Measurements from ENCODE around the gene PLD5. TPM values are rescaled to one million over a fixed set of nuclear protein-coding genes. Genes with fewer than 3 reads are reported as not detected.

Gene PLD5
- total RNA-seq, 1 experiment from 2014 or later: not detected

- no peak overlapping the region for H3K4me3 ChIP-seq (ENCODE audit: low read depth in 2 of 2, low read length in 2 of 2)
- no peaks in the 10 kb centered on the region for H3K36me3 ChIP-seq (ENCODE audit: control insufficient read depth, insufficient read depth, low read length)
- no peaks in the 10 kb centered on the region for H3K4me1 ChIP-seq (ENCODE audit: control insufficient read depth, insufficient read depth, low read length)
- no TSS peak for BruUV-seq (replicated peaks)
- no peak overlapping the region for H3K27ac ChIP-seq (ENCODE audit: low read length)
- DNase-seq (ENCODE audit: low read depth, low spot score): no peak
- no peaks in the 10 kb centered on the region for H3K9me3 ChIP-seq (ENCODE audit: control insufficient read depth, insufficient read depth, low read depth, low read length)
- TF ChIP-seq REST (IDR thresholded peaks at IDR 0.05; ENCODE audit: insufficient read depth in 1 of 2, low read depth in 2 of 2, low read length in 1 of 2): no peak
- TF ChIP-seq POLR2AphosphoS5 (IDR thresholded peaks at IDR 0.05; ENCODE audit: low read depth, low read length): no peak
- TF ChIP-seq SIN3A (IDR thresholded peaks at IDR 0.05; ENCODE audit: borderline replicate concordance, insufficient read depth, low read depth, low read length): no peak
- no peak for TF ChIP-seq TCF7L2 (IDR thresholded peaks at IDR 0.05; ENCODE audit: low read depth, low read length)
- TF ChIP-seq CTCF (IDR thresholded peaks at IDR 0.05): no peak
- ATAC-seq: no peak
- CTCF ChIA-PET: no interaction called here
- intact Hi-C loops (cut with micrococcal nuclease; ENCODE audit: unreplicated experiment) (no loop called here), in situ Hi-C loops (cut with HindIII; ENCODE audit: low pct_unique_long_range_greater_than_20kb, low sequenced_read_pairs) (no loop called here)
- POLR2A ChIA-PET: no interaction called here
- H3K27me3 ChIP-seq (ENCODE audit: control insufficient read depth, insufficient read depth, low read length): no peaks in the 10 kb centered on the region
These were observed 111.6 kb downstream of the PLD5 start for GRCh38 chr1:242412921-242413320.

GRCh38 chr1:242411901-242412300, 112.6 kb downstream of the PLD5 start:
- CTCF ChIA-PET: no interaction called here
- Histone ChIP-seq H3K36me3 (ENCODE audit: control insufficient read depth, insufficient read depth, low read length) (no peaks in the 10 kb centered on the region), H3K27me3 (ENCODE audit: control insufficient read depth, insufficient read depth, low read length) (no peaks in the 10 kb centered on the region), H3K27ac (ENCODE audit: low read length) (no peak overlapping the region), H3K4me1 (ENCODE audit: control insufficient read depth, insufficient read depth, low read length) (no peaks in the 10 kb centered on the region), H3K9me3 (ENCODE audit: control insufficient read depth, insufficient read depth, low read depth, low read length) (no peaks in the 10 kb centered on the region), H3K4me3 (ENCODE audit: low read depth in 2 of 2, low read length in 2 of 2) (no peak overlapping the region)
- POLR2A ChIA-PET: no interaction called here
- in situ Hi-C loops (cut with HindIII; ENCODE audit: low pct_unique_long_range_greater_than_20kb, low sequenced_read_pairs): no loop called here
- TF ChIP-seq REST (IDR thresholded peaks at IDR 0.05; ENCODE audit: insufficient read depth in 1 of 2, low read depth in 2 of 2, low read length in 1 of 2) (no peak), POLR2AphosphoS5 (IDR thresholded peaks at IDR 0.05; ENCODE audit: low read depth, low read length) (no peak), TCF7L2 (IDR thresholded peaks at IDR 0.05; ENCODE audit: low read depth, low read length) (no peak), SIN3A (IDR thresholded peaks at IDR 0.05; ENCODE audit: borderline replicate concordance, insufficient read depth, low read depth, low read length) (no peak), CTCF (IDR thresholded peaks at IDR 0.05) (no peak)
- ATAC-seq: no peak
- no peak for DNase-seq (ENCODE audit: low read depth, low spot score)
- intact Hi-C loops (cut with micrococcal nuclease; ENCODE audit: unreplicated experiment): no loop called here
- BruUV-seq (replicated peaks): no TSS peak

Measured in Panc1 (cell line).